GM12878 (cell line): ENCODE data around the gene FMO3. TPM values are rescaled to one million over a fixed set of nuclear protein-coding genes. Genes with fewer than 3 reads are reported as not detected.

ENCODE experiments used
- ATAC-seq: fragments of 200-7000 bp; cut with Tn5 transposase; 3 replicates; pipeline ENCODE4 v1.9.1; 2020; ENCODE audit warnings: mild to moderate bottlenecking, moderate library complexity
- BruUV-seq: library from RNA; stranded (reverse); fragments of 400-500 nt; replicated peaks from 2 replicates; lab custom pipeline; 2021; lab: Mats Ljungman, UMichigan
- CTCF ChIA-PET: fragments of 300-600 bp; sonication (Branson Sonifier 250); formaldehyde crosslinking; extraction: SDS; loops from one replicate; lab custom pipeline; 2021; ENCODE audit warnings: inconsistent platforms; lab: Yijun Ruan, JAX
- POLR2A ChIA-PET: fragments of 350-600 bp; formaldehyde crosslinking; extraction: SDS; loops from one replicate; lab custom pipeline; 2021; ENCODE audit warnings: inconsistent platforms; lab: Charles Lee
- RAD21 ChIA-PET: fragments of 300-600 bp; sonication (Branson Sonifier 250); formaldehyde crosslinking; loops from one replicate; lab custom pipeline; 2023; ENCODE audit warnings: antibody characterized with exemption; ENCODE audit not compliant: unreplicated experiment; lab: Charles Lee
- SMC1A ChIA-PET: fragments of 300-600 bp; sonication (Branson Sonifier 250); formaldehyde crosslinking; loops from one replicate; lab custom pipeline; 2023; ENCODE audit not compliant: unreplicated experiment, uncharacterized antibody; lab: Charles Lee
- DNase-seq: peaks from one replicate; pipeline ENCODE4 v3.0.0-alpha.2; 2011; ENCODE audit warnings: low read depth, low spot score
- FAIRE-seq: peaks from 3 replicates; lab custom pipeline; 2011; peaks lifted over from hg19 to GRCh38; lab: Jason Lieb, UNC
- H2AFZ ChIP-seq: 2 replicates; pipeline ENCODE4 v1.6.0; 2011; ENCODE audit warnings: low read depth, low read length, control low read depth; ENCODE audit not compliant: control insufficient read depth
- H3K27ac ChIP-seq: 2 replicates; pipeline ENCODE4 v1.5.1; 2011; ENCODE audit warnings: control low read depth; ENCODE audit not compliant: control insufficient read depth, insufficient read depth
- H3K27me3 ChIP-seq, 2 experiments: replicated peaks in 1 of 2; 2 replicates each; pipeline versions ENCODE4 v1.6.0 to v1.6.1; 2011; ENCODE audit warnings: low read length in 1 of 2; ENCODE audit not compliant: control insufficient read depth in 2 of 2, insufficient read depth in 2 of 2
- H3K36me3 ChIP-seq, 2 experiments: 2 replicates each; pipeline ENCODE4 v1.5.1; 2011; ENCODE audit warnings: low read length in 1 of 2; ENCODE audit not compliant: control insufficient read depth in 2 of 2, insufficient read depth in 2 of 2
- H3K4me1 ChIP-seq: 2 replicates; pipeline ENCODE4 v1.6.1; 2011; ENCODE audit warnings: mild to moderate bottlenecking, low read length, moderate library complexity, mixed read lengths; ENCODE audit not compliant: control insufficient read depth, insufficient read depth
- H3K4me2 ChIP-seq: 2 replicates; pipeline ENCODE4 v1.6.0; 2011; ENCODE audit warnings: control low read depth; ENCODE audit not compliant: control insufficient read depth, insufficient read depth
- H3K4me3 ChIP-seq: fragments of 200-600 bp; sonication (generic); 2 replicates; pipeline ENCODE4 v1.5.1; 2016
- H3K79me2 ChIP-seq: 2 replicates; pipeline ENCODE4 v1.6.0; 2011; ENCODE audit warnings: low read length; ENCODE audit not compliant: control insufficient read depth, insufficient read depth
- H3K9ac ChIP-seq: 2 replicates; pipeline ENCODE4 v1.8.0; 2011; ENCODE audit warnings: low read length, control low read depth, mixed read lengths; ENCODE audit not compliant: control insufficient read depth, insufficient read depth
- H3K9me3 ChIP-seq: replicated peaks from 3 replicates; pipeline ENCODE4 v1.5.1; 2011; ENCODE audit warnings: mild to moderate bottlenecking, low read length; ENCODE audit not compliant: control insufficient read depth, insufficient read depth
- H4K20me1 ChIP-seq: 2 replicates; pipeline ENCODE4 v1.6.0; 2011; ENCODE audit not compliant: control insufficient read depth, insufficient read depth
- CHD4 ChIP-seq: fragments of 200-600 bp; sonication (generic); IDR thresholded peaks from 2 replicates; pipeline ENCODE4 v1.6.1; 2016; ENCODE audit warnings: mild to moderate bottlenecking
- CREM ChIP-seq: IDR thresholded peaks from 2 replicates; pipeline ENCODE4 v1.6.1; 2014; ENCODE audit warnings: antibody characterized with exemption, low read depth
- E2F4 ChIP-seq: IDR thresholded peaks from 2 replicates; pipeline ENCODE4 v1.6.1; 2012; ENCODE audit warnings: low read depth, low read length, improper control_type of control experiment
- HDAC6 ChIP-seq: fragments of 200-600 bp; sonication (generic); IDR thresholded peaks from one replicate; pipeline ENCODE4 v1.8.0; 2017; ENCODE audit warnings: antibody characterized with exemption; ENCODE audit not compliant: unreplicated experiment
- JUND ChIP-seq: IDR thresholded peaks from 2 replicates; pipeline ENCODE4 v1.6.1; 2012; ENCODE audit warnings: low read depth, mild to moderate bottlenecking, low read length, improper control_type of control experiment, moderate library complexity
- MEF2B ChIP-seq: fragments of 450-650 bp; IDR thresholded peaks from 2 replicates; pipeline ENCODE4 v1.6.1; 2018; ENCODE audit warnings: mild to moderate bottlenecking, moderate library complexity; ENCODE audit not compliant: partially characterized antibody, poor library complexity, severe bottlenecking
- POU2F2 ChIP-seq: IDR thresholded peaks from 3 replicates; pipeline ENCODE4 v1.6.1; 2011; ENCODE audit warnings: low read depth, mild to moderate bottlenecking, low read length, borderline replicate concordance
- REST ChIP-seq: IDR thresholded peaks from 2 replicates; pipeline ENCODE4 v1.6.1; 2012; ENCODE audit warnings: mild to moderate bottlenecking, low read depth, low read length
- SIN3A ChIP-seq: IDR thresholded peaks from 2 replicates; pipeline ENCODE4 v1.6.1; 2012; ENCODE audit warnings: low read depth, low read length, improper control_type of control experiment
- TARDBP ChIP-seq: IDR thresholded peaks from 2 replicates; pipeline ENCODE4 v1.6.1; 2016; ENCODE audit warnings: borderline replicate concordance
- ZBED1 ChIP-seq: IDR thresholded peaks from 2 replicates; pipeline ENCODE4 v1.6.1; 2016; ENCODE audit warnings: borderline replicate concordance
- ZBTB11 ChIP-seq: fragments of 450-650 bp; formaldehyde crosslinking; IDR thresholded peaks from 2 replicates; pipeline ENCODE4 v1.5.0; 2022; ENCODE audit warnings: mild to moderate bottlenecking, missing genetic modification characterization
- ZBTB40 ChIP-seq: fragments of 450-650 bp; IDR thresholded peaks from 2 replicates; pipeline ENCODE4 v1.6.1; 2016; ENCODE audit warnings: mild to moderate bottlenecking, moderate library complexity, borderline replicate concordance
- in situ Hi-C: fragments of 300-500 bp; cut with MboI; formaldehyde crosslinking; loops from 9 replicates; pipeline ENCODE4 v1.14.3; 2018; ENCODE audit warnings: mixed read lengths
- intact Hi-C: fragments of 100-400 bp; cut with micrococcal nuclease; formaldehyde crosslinking; loops from one replicate; pipeline ENCODE4 v1.14.2; 2022; ENCODE audit not compliant: unreplicated experiment
- polyA plus RNA-seq, 11 experiments: library from polyadenylated mRNA; depleted of rRNA in 4 of 11; unstranded in 6 of 11; stranded (reverse) in 5 of 11; fragments of >200 nt; fragmentation: Nextera tagmentation in 4 of 11; fragmentation: Illumina TruSeq in 1 of 11; extraction: Ambion mirVana in 4 of 11; extraction: Trizol in 1 of 11; gene quantifications; 1 replicate in 1 of 11; 2 replicates in 10 of 11; pipeline versions ENCODE4 v1.2.1 to v1.2.3, GENCODE V29; 2011 to 2016; ENCODE audit warnings: inconsistent platforms in 2 of 11, missing spikeins in 2 of 11, low read depth in 1 of 11
- total RNA-seq, 4 experiments: library from RNA; depleted of rRNA in 3 of 4; stranded (reverse); fragments of >200 nt in 3 of 4; fragmentation: Illumina TruSeq in 1 of 4; extraction: Trizol in 1 of 4; gene quantifications; 2 replicates each; pipeline versions ENCODE4 v1.2.1 to v1.2.3, GENCODE V29; 2013 to 2021

FMO3 gene
- total and polyA plus RNA-seq, 10 of the 15 experiments (the other 5 are each of a cell fraction or from before 2014, with no cell fraction given): 0.08 to 0.10 TPM; not detected in 8

- intact Hi-C loops (no loop called here), in situ Hi-C loops (no loop called here)
- Histone ChIP-seq H3K4me3 (no peak overlapping the region), H4K20me1 (no peaks in the 10 kb centered on the region), H2AFZ (no peak overlapping the region), H3K9ac (no peak overlapping the region), H3K27me3 (no peaks in the 10 kb centered on the region), H3K4me1 (no peaks in the 10 kb centered on the region), H3K27ac (no peak overlapping the region), H3K79me2 (no peaks in the 10 kb centered on the region), H3K36me3 (no peaks in the 10 kb centered on the region), H3K4me2 (no peak overlapping the region), H3K9me3 (no peaks in the 10 kb centered on the region)
- no peak for FAIRE-seq
- DNase-seq: no peak
- RAD21 ChIA-PET: no interaction called here
- CTCF ChIA-PET: no interaction called here
- no peak for ATAC-seq
- BruUV-seq: no TSS peak
- POLR2A ChIA-PET: no interaction called here
- SMC1A ChIA-PET: no interaction called here
- TF ChIP-seq MEF2B (no peak), TARDBP (no peak), CREM (no peak), SIN3A (no peak), HDAC6 (no peak), POU2F2 (no peak), ZBED1 (no peak), REST (no peak), ZBTB40 (no peak), ZBTB11 (CRISPR knock-in tag) (no peak), JUND (no peak), E2F4 (no peak), CHD4 (no peak)
These were observed 64.8 kb downstream of the FMO3 start for GRCh38 chr1:171155484-171155883.
